Measurements from ENCODE around the gene GLRX. TPM values are rescaled to one million over a fixed set of nuclear protein-coding genes. Genes with fewer than 3 reads are reported as not detected.

The GLRX gene
- total and polyA plus RNA-seq, 10 of the 15 experiments (the other 5 are each of a cell fraction or from before 2014, with no cell fraction given), result 63.0 to 366 (median 186) TPM

DNA sequence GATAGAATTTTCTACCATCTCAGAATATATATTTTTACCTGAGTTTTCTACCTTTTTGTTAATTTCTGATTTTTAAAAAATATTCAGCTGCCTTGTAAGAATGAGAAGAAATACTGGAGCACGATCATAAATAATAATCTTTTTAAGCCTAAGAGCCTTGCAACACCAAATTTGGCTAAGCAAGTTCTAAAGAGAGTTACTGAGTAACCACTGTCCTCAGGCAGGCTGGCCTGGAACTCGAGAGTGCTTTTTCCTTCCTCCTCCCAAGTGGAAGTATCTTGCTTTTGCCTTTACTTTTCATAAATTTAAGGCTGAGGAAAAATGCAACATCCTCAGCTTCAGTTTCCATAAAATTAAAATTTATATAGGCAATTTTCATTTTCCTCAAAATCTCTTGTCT is 21.0 kb downstream of the GLRX start (continued):
- TF ChIP-seq, protein P1, sequence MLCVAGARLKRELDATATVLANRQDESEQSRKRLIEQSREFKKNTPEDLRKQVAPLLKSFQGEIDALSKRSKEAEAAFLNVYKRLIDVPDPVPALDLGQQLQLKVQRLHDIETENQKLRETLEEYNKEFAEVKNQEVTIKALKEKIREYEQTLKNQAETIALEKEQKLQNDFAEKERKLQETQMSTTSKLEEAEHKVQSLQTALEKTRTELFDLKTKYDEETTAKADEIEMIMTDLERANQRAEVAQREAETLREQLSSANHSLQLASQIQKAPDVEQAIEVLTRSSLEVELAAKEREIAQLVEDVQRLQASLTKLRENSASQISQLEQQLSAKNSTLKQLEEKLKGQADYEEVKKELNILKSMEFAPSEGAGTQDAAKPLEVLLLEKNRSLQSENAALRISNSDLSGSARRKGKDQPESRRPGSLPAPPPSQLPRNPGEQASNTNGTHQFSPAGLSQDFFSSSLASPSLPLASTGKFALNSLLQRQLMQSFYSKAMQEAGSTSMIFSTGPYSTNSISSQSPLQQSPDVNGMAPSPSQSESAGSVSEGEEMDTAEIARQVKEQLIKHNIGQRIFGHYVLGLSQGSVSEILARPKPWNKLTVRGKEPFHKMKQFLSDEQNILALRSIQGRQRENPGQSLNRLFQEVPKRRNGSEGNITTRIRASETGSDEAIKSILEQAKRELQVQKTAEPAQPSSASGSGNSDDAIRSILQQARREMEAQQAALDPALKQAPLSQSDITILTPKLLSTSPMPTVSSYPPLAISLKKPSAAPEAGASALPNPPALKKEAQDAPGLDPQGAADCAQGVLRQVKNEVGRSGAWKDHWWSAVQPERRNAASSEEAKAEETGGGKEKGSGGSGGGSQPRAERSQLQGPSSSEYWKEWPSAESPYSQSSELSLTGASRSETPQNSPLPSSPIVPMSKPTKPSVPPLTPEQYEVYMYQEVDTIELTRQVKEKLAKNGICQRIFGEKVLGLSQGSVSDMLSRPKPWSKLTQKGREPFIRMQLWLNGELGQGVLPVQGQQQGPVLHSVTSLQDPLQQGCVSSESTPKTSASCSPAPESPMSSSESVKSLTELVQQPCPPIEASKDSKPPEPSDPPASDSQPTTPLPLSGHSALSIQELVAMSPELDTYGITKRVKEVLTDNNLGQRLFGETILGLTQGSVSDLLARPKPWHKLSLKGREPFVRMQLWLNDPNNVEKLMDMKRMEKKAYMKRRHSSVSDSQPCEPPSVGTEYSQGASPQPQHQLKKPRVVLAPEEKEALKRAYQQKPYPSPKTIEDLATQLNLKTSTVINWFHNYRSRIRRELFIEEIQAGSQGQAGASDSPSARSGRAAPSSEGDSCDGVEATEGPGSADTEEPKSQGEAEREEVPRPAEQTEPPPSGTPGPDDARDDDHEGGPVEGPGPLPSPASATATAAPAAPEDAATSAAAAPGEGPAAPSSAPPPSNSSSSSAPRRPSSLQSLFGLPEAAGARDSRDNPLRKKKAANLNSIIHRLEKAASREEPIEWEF (IDR thresholded peaks at IDR 0.05; ENCODE audit: insufficient replicate concordance, low read depth, low read length), result no peak
- TF ChIP-seq RUNX3 (IDR thresholded peaks at IDR 0.05; ENCODE audit: low read length) (no peak), NR2F1 (conservative IDR thresholded peaks at IDR 0.05) (no peak), CEBPB (IDR thresholded peaks at IDR 0.05; ENCODE audit: borderline replicate concordance in 1 of 2, low read depth in 2 of 2, low read length in 2 of 2) (no peak), RBBP5 (conservative IDR thresholded peaks at IDR 0.05) (no peak), CBX3 (IDR thresholded peaks at IDR 0.05; ENCODE audit: borderline replicate concordance, low read depth) (no peak), CHD2 (IDR thresholded peaks at IDR 0.05; ENCODE audit: borderline replicate concordance, low read depth, low read length) (no peak), BRCA1 (IDR thresholded peaks at IDR 0.05; ENCODE audit: low read depth, low read length) (no peak), POU2F2 (IDR thresholded peaks at IDR 0.05; ENCODE audit: borderline replicate concordance, low read depth, low read length) (no peak)

DNA sequence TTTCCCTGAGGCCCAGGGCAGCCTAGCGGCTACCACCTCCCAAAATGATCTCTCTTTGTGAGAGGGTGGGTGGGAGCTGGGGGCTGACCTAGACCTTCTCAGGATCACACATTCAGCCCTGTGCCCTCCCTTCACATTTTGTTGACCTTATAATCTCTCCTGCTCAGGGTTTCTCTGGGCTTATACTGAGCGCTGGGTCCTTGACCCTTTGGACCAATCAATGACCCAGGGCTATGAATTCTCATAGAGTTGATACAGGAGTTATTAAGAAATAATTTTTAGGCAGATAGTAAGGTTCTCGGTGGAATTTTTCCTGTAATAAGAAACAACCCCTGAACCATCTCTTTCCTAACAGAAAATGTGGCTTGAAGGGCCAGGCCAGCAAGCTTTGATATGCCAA is 22.0 kb downstream of the GLRX start:
- H3K27ac ChIP-seq (ENCODE audit: control insufficient read depth, insufficient read depth), result no peak overlapping the region
- H3K27me3 ChIP-seq (replicated peaks in 1 of 2; ENCODE audit: control insufficient read depth in 2 of 2, insufficient read depth in 2 of 2, low read length in 1 of 2), result no peaks in the 10 kb centered on the region
- ATAC-seq, result no peak
- no peaks in the 10 kb centered on the region for H4K20me1 ChIP-seq (ENCODE audit: control insufficient read depth, insufficient read depth)
- H3K36me3 ChIP-seq (ENCODE audit: control insufficient read depth in 2 of 2, insufficient read depth in 2 of 2, low read length in 1 of 2), result no peaks in the 10 kb centered on the region
- SMC1A ChIA-PET (ENCODE audit: uncharacterized antibody, unreplicated experiment), result interaction anchor here (4.4 kb wide), 1 partner anchor 19 kb away, joined by 15 read pairs; no protein-coding TSS in a partner anchor
- in situ Hi-C loops (cut with MboI), result no loop called here
- H3K4me3 ChIP-seq, result no peak overlapping the region
- TF ChIP-seq, protein P2, sequence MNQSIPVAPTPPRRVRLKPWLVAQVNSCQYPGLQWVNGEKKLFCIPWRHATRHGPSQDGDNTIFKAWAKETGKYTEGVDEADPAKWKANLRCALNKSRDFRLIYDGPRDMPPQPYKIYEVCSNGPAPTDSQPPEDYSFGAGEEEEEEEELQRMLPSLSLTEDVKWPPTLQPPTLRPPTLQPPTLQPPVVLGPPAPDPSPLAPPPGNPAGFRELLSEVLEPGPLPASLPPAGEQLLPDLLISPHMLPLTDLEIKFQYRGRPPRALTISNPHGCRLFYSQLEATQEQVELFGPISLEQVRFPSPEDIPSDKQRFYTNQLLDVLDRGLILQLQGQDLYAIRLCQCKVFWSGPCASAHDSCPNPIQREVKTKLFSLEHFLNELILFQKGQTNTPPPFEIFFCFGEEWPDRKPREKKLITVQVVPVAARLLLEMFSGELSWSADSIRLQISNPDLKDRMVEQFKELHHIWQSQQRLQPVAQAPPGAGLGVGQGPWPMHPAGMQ (IDR thresholded peaks at IDR 0.05; ENCODE audit: borderline replicate concordance), result no peak
- TF ChIP-seq CBX3 (IDR thresholded peaks at IDR 0.05; ENCODE audit: borderline replicate concordance, low read depth), result no peak
- CTCF ChIA-PET, result no interaction called here
- FAIRE-seq, result no peak
- RAD21 ChIA-PET (ENCODE audit: unreplicated experiment), result interaction anchor here (1.0 kb wide), 1 partner anchor 8 kb away, joined by 3 read pairs; no protein-coding TSS in a partner anchor
- no peak for DNase-seq (ENCODE audit: low read depth, low spot score)
- no peak overlapping the region for H3K9ac ChIP-seq (ENCODE audit: control insufficient read depth, insufficient read depth, low read length)
- no peaks in the 10 kb centered on the region for H3K79me2 ChIP-seq (ENCODE audit: control insufficient read depth, insufficient read depth, low read length)
- H3K4me1 ChIP-seq (ENCODE audit: control insufficient read depth, insufficient read depth, low read length), result no peaks in the 10 kb centered on the region
- intact Hi-C loops (cut with micrococcal nuclease; ENCODE audit: unreplicated experiment), result no loop called here
- H3K4me2 ChIP-seq (ENCODE audit: control insufficient read depth, insufficient read depth), result no peak overlapping the region
- 94% methylated on average over 3 of the region's 3 CpGs for WGBS (ENCODE audit: insufficient coverage, insufficient replicate concordance, low lambda C conversion rate, missing lambda C conversion rate)
- no TSS peak for BruUV-seq (replicated peaks)
- no peaks in the 10 kb centered on the region; the same call in 1 of the 3 replicates for H3K9me3 ChIP-seq (replicated peaks; ENCODE audit: control insufficient read depth, insufficient read depth, low read length)
- H2AFZ ChIP-seq (ENCODE audit: control insufficient read depth, low read depth, low read length), result no peak overlapping the region
- POLR2A ChIA-PET, result no interaction called here
